H1 (cell line): ENCODE data around the gene UBL4A. TPM values are rescaled to one million over a fixed set of nuclear protein-coding genes. Genes with fewer than 3 reads are reported as not detected.

ENCODE experiments used
- CTCF ChIA-PET: fragments of 300-600 bp; sonication (Branson Sonifier 250); formaldehyde crosslinking; loops from one replicate; lab custom pipeline; 2021; ENCODE audit not compliant: partially characterized antibody; lab: Charles Lee
- POLR2A ChIA-PET: fragments of 300-600 bp; sonication (Branson Sonifier 250); formaldehyde crosslinking; loops from one replicate; lab custom pipeline; 2021; ENCODE audit warnings: inconsistent platforms; ENCODE audit not compliant: partially characterized antibody; lab: Charles Lee
- DNase-seq, 2 experiments: peaks; one replicate each; pipeline versions ENCODE4 v3.0.0 to v3.0.0-alpha.2; 2010 to 2022; ENCODE audit warnings: low spot score in 2 of 2, low read depth in 1 of 2, mixed read lengths in 1 of 2
- FAIRE-seq: peaks from 2 replicates; lab custom pipeline; 2011; peaks lifted over from hg19 to GRCh38; lab: Jason Lieb, UNC
- H2AFZ ChIP-seq: 2 replicates; pipeline ENCODE4 v1.8.1; 2012; ENCODE audit warnings: low read length, inconsistent platforms
- H2AK5ac ChIP-seq: 2 replicates; pipeline ENCODE4 v1.6.1; 2013; ENCODE audit warnings: low read depth, low read length
- H2BK120ac ChIP-seq: replicated peaks from 2 replicates; pipeline ENCODE3; 2013; ENCODE audit warnings: low read depth, low read length, inconsistent platforms
- H2BK12ac ChIP-seq: 2 replicates; pipeline ENCODE4 v1.6.1; 2013; ENCODE audit warnings: low read depth, low read length
- H2BK15ac ChIP-seq: 2 replicates; pipeline ENCODE4 v1.6.1; 2013; ENCODE audit warnings: low read length
- H2BK20ac ChIP-seq: 2 replicates; pipeline ENCODE4 v1.6.1; 2013; ENCODE audit warnings: low read length
- H2BK5ac ChIP-seq: 2 replicates; pipeline ENCODE4 v1.6.1; 2013; ENCODE audit warnings: low read depth, low read length
- H3K14ac ChIP-seq: 2 replicates; pipeline ENCODE4 v1.6.1; 2013; ENCODE audit warnings: inconsistent platforms; ENCODE audit not compliant: insufficient read length
- H3K18ac ChIP-seq: 2 replicates; pipeline ENCODE4 v1.6.1; 2013; ENCODE audit warnings: low read length; ENCODE audit errors: extremely low read depth
- H3K23ac ChIP-seq: 2 replicates; pipeline ENCODE4 v1.6.1; 2013; ENCODE audit warnings: inconsistent platforms; ENCODE audit not compliant: insufficient read length
- H3K23me2 ChIP-seq: 2 replicates; pipeline ENCODE4 v1.6.1; 2013; ENCODE audit warnings: low read depth, low read length
- H3K27ac ChIP-seq: 2 replicates; pipeline ENCODE4 v1.6.1; 2011; ENCODE audit warnings: low read depth, low read length, inconsistent platforms
- H3K27me3 ChIP-seq, 4 experiments: replicated peaks in 1 of 4; 1 replicate in 1 of 4; 2 replicates in 3 of 4; pipeline versions ENCODE4 v1.6.1 to v1.8.1; 2011 to 2013; ENCODE audit warnings: low read length in 3 of 4, mild to moderate bottlenecking in 3 of 4, inconsistent platforms in 2 of 4, mixed read lengths in 2 of 4, moderate library complexity in 1 of 4; ENCODE audit not compliant: control insufficient read depth in 3 of 4, insufficient read depth in 3 of 4; ENCODE audit errors: extremely low read depth in 1 of 4
- H3K36me3 ChIP-seq, 4 experiments: 2 replicates each; pipeline versions ENCODE4 v1.6.1 to v1.8.1; 2011 to 2013; ENCODE audit warnings: mild to moderate bottlenecking in 4 of 4, low read length in 3 of 4, moderate library complexity in 2 of 4, control low read depth in 1 of 4, inconsistent platforms in 1 of 4; ENCODE audit not compliant: insufficient read depth in 4 of 4, control insufficient read depth in 2 of 4
- H3K4ac ChIP-seq: replicated peaks from 2 replicates; pipeline ENCODE3; 2013; ENCODE audit warnings: low read length, low read depth, mixed read lengths, inconsistent platforms; ENCODE audit not compliant: insufficient read length
- H3K4me1 ChIP-seq, 4 experiments: replicated peaks in 1 of 4; 1 replicate in 1 of 4; 2 replicates in 3 of 4; pipeline versions ENCODE4 v1.6.1 to v1.8.1; 2011 to 2013; ENCODE audit warnings: low read length in 3 of 4, inconsistent platforms in 2 of 4, mixed read lengths in 1 of 4; ENCODE audit not compliant: insufficient read depth in 4 of 4, control insufficient read depth in 3 of 4
- H3K4me2 ChIP-seq, 2 experiments: 2 replicates each; pipeline versions ENCODE4 v1.6.1 to v1.8.1; 2011 to 2013; ENCODE audit warnings: low read depth in 2 of 2, low read length in 2 of 2, control low read depth in 1 of 2, inconsistent platforms in 1 of 2, mild to moderate bottlenecking in 1 of 2; ENCODE audit not compliant: insufficient read depth in 1 of 2
- H3K4me3 ChIP-seq, 4 experiments: fragments of 200-600, 300-600 bp in 1 of 4; sonication (generic), shearing (Covaris generic), sonication (Bioruptor Twin) in 1 of 4; 2 replicates each; pipeline versions ENCODE4 v1.5.1 to v1.8.1; 2011 to 2016; ENCODE audit warnings: low read length in 4 of 4, low read depth in 3 of 4, control low read depth in 2 of 4, inconsistent platforms in 2 of 4, mild to moderate bottlenecking in 2 of 4, mixed read lengths in 1 of 4, moderate library complexity in 1 of 4; ENCODE audit not compliant: insufficient read depth in 2 of 4; ENCODE audit errors: extremely low read depth in 1 of 4
- H3K56ac ChIP-seq: replicated peaks from 2 replicates; pipeline ENCODE3; 2013; ENCODE audit warnings: low read depth, mild to moderate bottlenecking, mixed read lengths, low read length, inconsistent platforms; ENCODE audit not compliant: insufficient read length
- H3K79me1 ChIP-seq: 2 replicates; pipeline ENCODE4 v1.6.1; 2013; ENCODE audit warnings: low read depth, low read length, control low read depth
- H3K79me2 ChIP-seq, 2 experiments: 2 replicates each; pipeline versions ENCODE4 v1.6.1 to v1.8.1; 2012 to 2013; ENCODE audit warnings: low read length in 2 of 2, mild to moderate bottlenecking in 2 of 2, inconsistent platforms in 1 of 2; ENCODE audit not compliant: insufficient read depth in 2 of 2, control insufficient read depth in 1 of 2
- H3K9ac ChIP-seq, 4 experiments: replicated peaks in 1 of 4; 1 replicate in 1 of 4; 2 replicates in 3 of 4; pipeline versions ENCODE4 v1.6.1 to v1.8.1; 2011 to 2013; ENCODE audit warnings: low read depth in 3 of 4, low read length in 3 of 4, control low read depth in 2 of 4, mild to moderate bottlenecking in 2 of 4, moderate library complexity in 2 of 4, inconsistent platforms in 1 of 4; ENCODE audit errors: extremely low read depth in 1 of 4
- H3K9me3 ChIP-seq, 2 experiments: 2 replicates each; pipeline versions ENCODE4 v1.6.1 to v1.8.1; 2012 to 2013; ENCODE audit warnings: mild to moderate bottlenecking in 2 of 2, moderate library complexity in 2 of 2, control low read depth in 1 of 2, inconsistent platforms in 1 of 2, low read depth in 1 of 2, low read length in 1 of 2, mixed read lengths in 1 of 2; ENCODE audit not compliant: insufficient read depth in 2 of 2
- H4K20me1 ChIP-seq, 2 experiments: replicated peaks in 1 of 2; 2 replicates each; pipeline versions ENCODE3 to v1.8.1; 2011 to 2013; ENCODE audit warnings: inconsistent platforms in 2 of 2, low read length in 2 of 2, mild to moderate bottlenecking in 1 of 2; ENCODE audit not compliant: insufficient read depth in 2 of 2, control insufficient read depth in 1 of 2
- H4K5ac ChIP-seq: 2 replicates; pipeline ENCODE4 v1.6.1; 2013; ENCODE audit warnings: low read length, low read depth, mixed read lengths, inconsistent platforms; ENCODE audit not compliant: insufficient read length
- H4K8ac ChIP-seq: 2 replicates; pipeline ENCODE4 v1.8.0; 2013; ENCODE audit warnings: mild to moderate bottlenecking, moderate library complexity, low read length, inconsistent platforms; ENCODE audit not compliant: insufficient read depth; ENCODE audit errors: extremely low read depth
- H4K91ac ChIP-seq: replicated peaks from 2 replicates; pipeline ENCODE3; 2013; ENCODE audit warnings: low read length, mixed read lengths, inconsistent platforms; ENCODE audit not compliant: insufficient read length
- CTCF ChIP-seq, 3 experiments: IDR thresholded peaks; 1 replicate in 2 of 3; 2 replicates in 1 of 3; pipeline versions ENCODE4 v1.5.1 to v1.6.1; 2011; ENCODE audit warnings: low read length in 3 of 3, mild to moderate bottlenecking in 3 of 3, inconsistent platforms in 2 of 3, low read depth in 1 of 3, moderate library complexity in 1 of 3; ENCODE audit not compliant: insufficient read depth in 1 of 3; ENCODE audit errors: control extremely low read depth in 1 of 3
- TAF1 ChIP-seq: IDR thresholded peaks from 2 replicates; pipeline ENCODE4 v1.6.1; 2011; ENCODE audit warnings: mild to moderate bottlenecking, low read depth, low read length
- WGBS, 2 experiments: shearing (Covaris generic) in 1 of 2; methylation state at CpG; one replicate each; pipeline versions ENCODE4 v1.1.6 to v1.1.7; 2013 to 2015; ENCODE audit warnings: low lambda C conversion rate in 2 of 2, mixed read lengths in 2 of 2, inconsistent platforms in 1 of 2, low coverage in 1 of 2, missing lambda C conversion rate in 1 of 2; ENCODE audit not compliant: insufficient replicate concordance in 2 of 2, insufficient coverage in 1 of 2, insufficient read length in 1 of 2; ENCODE audit errors: extremely low coverage in 1 of 2, missing lambda C conversion rate in 1 of 2; 5-methylcytosine and 5-hydroxymethylcytosine counted together
- polyA plus RNA-seq, 7 experiments: library from polyadenylated mRNA; depleted of rRNA in 3 of 7; stranded (reverse) in 5 of 7; unstranded in 2 of 7; fragments of >200 nt in 5 of 7; fragments of 200-250 nt in 2 of 7; gene quantifications; 1 replicate in 5 of 7; 2 replicates in 1 of 7; 4 replicates in 1 of 7; pipeline versions ENCODE4 v1.2.1 to v1.2.3, GENCODE V29; 2011 to 2013; ENCODE audit warnings: missing spikeins in 2 of 7, mixed read lengths in 2 of 7
- total RNA-seq: library from RNA; stranded (reverse); fragmentation: NEBNext Ultra II Directional; extraction: Animal tissue kit (Norgen Biotek cat#: 25700); gene quantifications from 2 replicates; pipeline ENCODE4 v1.2.1, GENCODE V29; 2021

UBL4A gene
- total and polyA plus RNA-seq, 2 of the 8 experiments (the other 6 are each of a cell fraction or from before 2014, with no cell fraction given) = 23.1 to 31.7 TPM

- Histone ChIP-seq H3K9ac (no peak overlapping the region), H3K4ac (no peak overlapping the region)
- TF ChIP-seq CTCF (IDR thresholded peaks at IDR 0.05; ENCODE audit: control extremely low read depth in 1 of 3, insufficient read depth in 1 of 3, low read depth in 1 of 3, low read length in 3 of 3) = no peak
- no peak for TF ChIP-seq TAF1
- TF ChIP-seq, all 59 proteins: peak for 0
- Histone ChIP-seq H2BK5ac (no peak overlapping the region), H2AK5ac (no peak overlapping the region), H3K27me3 (peaks cover 0 to 5% (median 0%) of the 10 kb centered on the region in 4 experiments; a peak in 3 of 7 replicates), H4K5ac (no peak overlapping the region), H3K14ac (no peak overlapping the region), H3K9me3 (no peaks in the 10 kb centered on the region), H3K79me2 (no peaks in the 10 kb centered on the region), H4K20me1 (no peaks in the 10 kb centered on the region), H2BK120ac (no peak overlapping the region), H2BK15ac (no peak overlapping the region), H2BK20ac (no peak overlapping the region), H2BK12ac (no peak overlapping the region), H3K79me1 (no peaks in the 10 kb centered on the region), H3K4me3 (no peak overlapping the region), H4K8ac (no peak overlapping the region), H3K4me2 (no peak overlapping the region), H3K56ac (no peak overlapping the region), H3K36me3 (no peaks in the 10 kb centered on the region), H3K18ac (no peak overlapping the region), H3K4me1 (peaks cover 1 to 10% (median 7%) of the 10 kb centered on the region in 4 experiments; a peak in 6 of 7 replicates), H3K27ac (no peak overlapping the region), H4K91ac (no peak overlapping the region), H2AFZ (no peak overlapping the region), H3K23ac (no peak overlapping the region), H3K23me2 (peaks cover 9% of the 10 kb centered on the region)
- ChIA-PET CTCF (interaction anchor here (1.9 kb wide), 1 partner anchor 14 kb away, joined by 5 read pairs; no protein-coding TSS in a partner anchor), POLR2A (interaction anchor here (1.0 kb wide), 1 partner anchor 122 kb away, joined by 3 read pairs; no protein-coding TSS in a partner anchor)
- WGBS, 2 experiments = 91% methylated on average over 6 of the region's 8 CpGs; no CpG with 5 or more reads in 1 of the 2 experiments
- FAIRE-seq (no peak), DNase-seq (no peak)
Measured at GRCh38 chrX:154519389-154519788, 33.0 kb upstream of the UBL4A start.
